Daoy (cell line): Measurements from ENCODE around the gene GSC. TPM values are rescaled to one million over a fixed set of nuclear protein-coding genes. Genes with fewer than 3 reads are reported as not detected.
A peak's percentile ranks its signal among the peaks of the same experiment; 100 is the strongest.
"Not testable (repeated sequence)": the region's sequence is repeated elsewhere in the genome, so short reads cannot be mapped to it uniquely, and the experiment has no call there.

ENCODE experiments used
- DNase-seq: peaks from one replicate; pipeline ENCODE4 v3.0.0-alpha.2; 2015; ENCODE audit warnings: low read depth
- total RNA-seq: library from RNA; depleted of rRNA; stranded (reverse); fragments of >200 nt; shearing (Covaris generic); gene quantifications from 2 replicates; pipeline ENCODE4 v1.2.3, GENCODE V29; 2014

Gene GSC
- total RNA-seq, 1 experiment from 2014 or later = 11.0 TPM

- DNase-seq = no peak
Observed at GRCh38 chr14:94771906-94772490, 2.1 kb upstream of the GSC start.

- no peak for DNase-seq
Observed at GRCh38 chr14:94771158-94771905, 1.4 kb upstream of the GSC start.

- no peak for DNase-seq
Observed at GRCh38 chr14:94770815-94771157, 873 bp upstream of the GSC start.

- DNase-seq = no peak
Observed at GRCh38 chr14:94770251-94770749, 387 bp upstream of the GSC start.

GRCh38 chr14:94768521-94769390 lies 1.2 kb downstream of the GSC start:
- peak; percentile 42 for DNase-seq

GRCh38 chr14:94768141-94768520 lies 1.8 kb downstream of the GSC start:
- no peak for DNase-seq

- no peak for DNase-seq
Observed at GRCh38 chr14:94767321-94767878, 2.5 kb downstream of the GSC start.

- no peak for DNase-seq
Observed at GRCh38 chr14:94764573-94764972, 5.3 kb downstream of the GSC start.

GRCh38 chr14:94762431-94762830 lies 7.5 kb downstream of the GSC start:
- no peak for DNase-seq

GRCh38 chr14:94761997-94762377 lies 7.9 kb downstream of the GSC start:
- DNase-seq = no peak

GRCh38 chr14:94761348-94761996 lies 8.4 kb downstream of the GSC start:
- no peak for DNase-seq

GRCh38 chr14:94756310-94756882 lies 13.5 kb downstream of the GSC start:
- DNase-seq = no peak

GRCh38 chr14:94754391-94754942 lies 15.4 kb downstream of the GSC start:
- DNase-seq = no peak

GRCh38 chr14:94752591-94753436 lies 17.1 kb downstream of the GSC start:
- DNase-seq = no peak

GRCh38 chr14:94751956-94752355 lies 18.0 kb downstream of the GSC start:
- no peak for DNase-seq

GRCh38 chr14:94751321-94751720 lies 18.6 kb downstream of the GSC start:
- no peak for DNase-seq

- no peak for DNase-seq
Observed at GRCh38 chr14:94750371-94750770, 19.5 kb downstream of the GSC start.

GRCh38 chr14:94748667-94749347 lies 21.1 kb downstream of the GSC start:
- DNase-seq = peak; percentile 56

- DNase-seq = no peak
Observed at GRCh38 chr14:94747739-94748138, 22.2 kb downstream of the GSC start.

GRCh38 chr14:94747153-94747552 lies 22.8 kb downstream of the GSC start:
- DNase-seq = not testable (repeated sequence)
